Calu3 (cell line): ENCODE data around the gene PLPP3. TPM values are rescaled to one million over a fixed set of nuclear protein-coding genes. Genes with fewer than 3 reads are reported as not detected.

ENCODE experiments used
- BruUV-seq: library from RNA; stranded (reverse); fragments of 400-500 nt; replicated peaks from 2 replicates; lab custom pipeline; 2021; lab: Mats Ljungman, UMichigan
- CTCF ChIA-PET: fragments of 300-600 bp; sonication (Branson Sonifier 250); formaldehyde crosslinking; loops from one replicate; lab custom pipeline; 2022; ENCODE audit warnings: antibody characterized with exemption; lab: Charles Lee
- DNase-seq: peaks from one replicate; pipeline ENCODE4 v3.0.0; 2022
- H3K27ac Mint-ChIP-seq: one replicate; pipeline ENCODE4 v1.8.0; 2022; ENCODE audit warnings: mixed read lengths; ENCODE audit not compliant: unreplicated experiment
- H3K27me3 Mint-ChIP-seq: one replicate; pipeline ENCODE4 v1.8.0; 2022; ENCODE audit warnings: mixed read lengths; ENCODE audit not compliant: unreplicated experiment
- H3K36me3 Mint-ChIP-seq: one replicate; pipeline ENCODE4 v1.8.0; 2022; ENCODE audit warnings: mild to moderate bottlenecking, moderate library complexity, mixed read lengths; ENCODE audit not compliant: insufficient read depth, unreplicated experiment
- H3K4me1 Mint-ChIP-seq: one replicate; pipeline ENCODE4 v1.8.0; 2022; ENCODE audit warnings: mild to moderate bottlenecking, low read depth, mixed read lengths; ENCODE audit not compliant: unreplicated experiment
- H3K4me3 Mint-ChIP-seq: one replicate; pipeline ENCODE4 v1.8.0; 2022; ENCODE audit warnings: mild to moderate bottlenecking, low read depth, moderate library complexity, mixed read lengths; ENCODE audit not compliant: unreplicated experiment
- H3K9me3 Mint-ChIP-seq: one replicate; pipeline ENCODE4 v1.8.0; 2022; ENCODE audit warnings: low read depth, mixed read lengths; ENCODE audit not compliant: unreplicated experiment
- intact Hi-C: fragments of 100-400 bp; cut with micrococcal nuclease; formaldehyde crosslinking; loops from one replicate; pipeline ENCODE4 v1.10.0; 2022; ENCODE audit not compliant: unreplicated experiment
- total RNA-seq: library from RNA; stranded (reverse); gene quantifications from 2 replicates; pipeline ENCODE4 v1.2.3, GENCODE V29; 2022
- TF ChIP-seq, protein P1 (sequence below): fragments of 200-600 bp; IDR thresholded peaks from one replicate; pipeline ENCODE4 v1.8.0; 2022; ENCODE audit warnings: antibody characterized with exemption; ENCODE audit not compliant: unreplicated experiment

Gene PLPP3
- total RNA-seq, 1 experiment from 2014 or later, result 18.9 TPM

- Mint-ChIP-seq H3K27me3 (no peaks in the 10 kb centered on the region), H3K27ac (no peak overlapping the region), H3K36me3 (no peaks in the 10 kb centered on the region), H3K4me3 (no peak overlapping the region), H3K4me1 (peaks cover 9% of the 10 kb centered on the region), H3K9me3 (no peaks in the 10 kb centered on the region)
- BruUV-seq, result no TSS peak
- no peak for DNase-seq
- intact Hi-C loops, result no loop called here
- CTCF ChIA-PET, result no interaction called here
- TF ChIP-seq, protein P1, sequence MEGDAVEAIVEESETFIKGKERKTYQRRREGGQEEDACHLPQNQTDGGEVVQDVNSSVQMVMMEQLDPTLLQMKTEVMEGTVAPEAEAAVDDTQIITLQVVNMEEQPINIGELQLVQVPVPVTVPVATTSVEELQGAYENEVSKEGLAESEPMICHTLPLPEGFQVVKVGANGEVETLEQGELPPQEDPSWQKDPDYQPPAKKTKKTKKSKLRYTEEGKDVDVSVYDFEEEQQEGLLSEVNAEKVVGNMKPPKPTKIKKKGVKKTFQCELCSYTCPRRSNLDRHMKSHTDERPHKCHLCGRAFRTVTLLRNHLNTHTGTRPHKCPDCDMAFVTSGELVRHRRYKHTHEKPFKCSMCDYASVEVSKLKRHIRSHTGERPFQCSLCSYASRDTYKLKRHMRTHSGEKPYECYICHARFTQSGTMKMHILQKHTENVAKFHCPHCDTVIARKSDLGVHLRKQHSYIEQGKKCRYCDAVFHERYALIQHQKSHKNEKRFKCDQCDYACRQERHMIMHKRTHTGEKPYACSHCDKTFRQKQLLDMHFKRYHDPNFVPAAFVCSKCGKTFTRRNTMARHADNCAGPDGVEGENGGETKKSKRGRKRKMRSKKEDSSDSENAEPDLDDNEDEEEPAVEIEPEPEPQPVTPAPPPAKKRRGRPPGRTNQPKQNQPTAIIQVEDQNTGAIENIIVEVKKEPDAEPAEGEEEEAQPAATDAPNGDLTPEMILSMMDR, result no peak
Observed at GRCh38 chr1:56459260-56459659, 120.1 kb downstream of the PLPP3 start.

DNA sequence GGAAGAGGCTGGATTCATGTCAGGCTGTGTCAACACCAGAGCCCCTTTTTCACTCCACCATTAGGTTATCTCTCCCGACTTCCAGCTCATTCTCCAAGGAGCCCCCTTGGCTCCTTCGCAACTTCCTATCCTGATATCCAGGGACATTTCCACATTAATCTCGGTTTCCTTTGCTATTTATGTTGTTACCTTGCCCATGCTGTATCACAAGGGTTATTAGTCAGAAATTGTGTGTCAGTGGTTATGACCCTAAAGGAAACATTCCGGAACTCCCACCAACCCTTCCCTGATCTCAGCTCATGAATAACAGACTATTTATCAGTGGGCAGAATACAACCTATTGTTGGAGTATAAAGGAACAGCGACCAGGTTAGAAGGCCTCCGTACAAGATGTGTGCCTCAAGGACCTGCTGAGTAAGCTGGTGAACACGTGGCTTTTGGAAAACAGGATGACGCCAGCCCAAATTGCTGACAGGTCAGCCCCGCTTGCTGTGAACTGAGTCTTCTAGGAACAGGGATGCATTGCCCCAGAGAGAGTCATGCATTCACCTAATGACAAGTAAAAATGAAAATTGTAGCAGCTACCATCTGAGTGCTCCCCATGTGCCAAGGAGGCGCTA is 121.5 kb downstream of the PLPP3 start:
- intact Hi-C loops, result no loop called here
- no peak overlapping the region for H3K27ac Mint-ChIP-seq
- H3K4me1 Mint-ChIP-seq, result peaks cover 9% of the 10 kb centered on the region
- no peaks in the 10 kb centered on the region for H3K36me3 Mint-ChIP-seq
- no peak overlapping the region for H3K4me3 Mint-ChIP-seq
- no TSS peak for BruUV-seq
- no peak for DNase-seq
- CTCF ChIA-PET, result no interaction called here
- no peaks in the 10 kb centered on the region for H3K27me3 Mint-ChIP-seq
- TF ChIP-seq, protein P1, result no peak
- H3K9me3 Mint-ChIP-seq, result no peaks in the 10 kb centered on the region

DNA sequence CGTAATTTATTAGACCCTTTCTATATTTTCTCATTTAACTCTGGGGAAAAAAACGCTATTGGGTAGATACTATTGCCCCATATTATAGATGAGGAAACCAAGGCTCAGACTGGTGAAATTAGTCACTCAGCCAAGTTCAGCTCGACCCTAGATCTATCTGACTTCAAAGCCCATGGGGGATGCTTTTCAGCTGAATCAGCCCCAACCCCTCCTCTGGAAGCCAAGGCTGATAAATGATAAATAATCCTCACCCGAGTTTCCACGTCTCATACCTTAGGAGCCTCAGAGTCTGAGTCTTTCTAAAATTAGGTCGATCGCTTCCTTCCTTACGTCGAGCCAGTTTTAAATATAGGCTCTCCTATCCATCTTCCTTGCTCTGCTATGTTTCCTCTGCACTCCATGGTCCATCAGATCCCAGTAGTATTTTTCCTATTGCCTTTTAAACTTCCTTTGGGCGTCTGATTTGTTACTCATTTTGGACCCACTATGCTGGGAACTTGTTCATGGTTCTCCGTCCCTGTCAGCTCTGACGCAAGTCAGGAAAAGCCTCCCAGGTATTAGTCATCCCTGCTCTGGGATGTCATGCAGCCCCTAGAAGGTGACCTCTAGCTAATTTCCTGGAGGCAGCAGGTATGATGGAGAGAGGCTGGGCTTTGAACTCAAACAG is 122.8 kb downstream of the PLPP3 start:
- H3K4me1 Mint-ChIP-seq, result peaks cover 14% of the 10 kb centered on the region
- H3K27me3 Mint-ChIP-seq, result no peaks in the 10 kb centered on the region
- intact Hi-C loops, result no loop called here
- peak; percentile 29 for DNase-seq
- H3K4me3 Mint-ChIP-seq, result no peak overlapping the region
- BruUV-seq, result no TSS peak
- CTCF ChIA-PET, result interaction anchor here (0.7 kb wide), 1 partner anchor 115 kb away, joined by 3 read pairs; no protein-coding TSS in a partner anchor
- TF ChIP-seq, protein P1, result no peak
- peak overlapping the region; percentile 30 for H3K27ac Mint-ChIP-seq
- no peaks in the 10 kb centered on the region for H3K9me3 Mint-ChIP-seq
- no peaks in the 10 kb centered on the region for H3K36me3 Mint-ChIP-seq

DNA sequence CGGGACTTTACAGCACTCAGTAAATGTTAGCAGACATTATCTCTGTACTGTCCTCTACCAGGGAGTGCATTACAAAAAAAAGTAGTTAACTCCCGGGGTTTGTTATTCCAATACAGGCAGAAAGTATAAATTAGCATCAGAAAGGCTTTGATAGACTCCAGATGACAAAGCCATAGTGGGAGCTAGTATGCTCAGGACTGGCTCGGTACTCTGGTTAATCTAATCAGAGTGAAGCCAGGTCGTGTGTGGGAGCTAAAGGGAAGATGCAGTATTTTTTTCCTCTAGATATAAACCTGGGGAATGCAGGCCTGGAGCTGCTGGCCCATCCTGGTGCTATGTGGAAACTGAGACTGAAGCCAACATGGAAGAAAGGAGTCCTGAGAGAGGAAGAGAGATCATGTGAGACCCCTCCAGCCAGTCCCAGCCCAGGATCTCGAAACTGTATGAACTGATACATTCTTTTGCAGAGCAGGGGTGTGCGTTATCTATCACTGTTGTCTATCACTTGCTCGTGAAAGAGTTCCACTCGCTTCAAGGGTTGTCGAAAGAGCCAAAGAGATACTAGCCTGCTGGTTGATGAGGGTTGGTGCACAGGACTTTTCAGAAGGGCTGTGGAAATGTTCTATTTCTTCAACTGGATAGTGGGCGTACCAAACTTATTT is 125.8 kb downstream of the PLPP3 start:
- no peak for DNase-seq
- H3K9me3 Mint-ChIP-seq, result no peaks in the 10 kb centered on the region
- intact Hi-C loops, result no loop called here
- no peak overlapping the region for H3K27ac Mint-ChIP-seq
- BruUV-seq, result no TSS peak
- peaks cover 32% of the 10 kb centered on the region for H3K4me1 Mint-ChIP-seq
- H3K36me3 Mint-ChIP-seq, result no peaks in the 10 kb centered on the region
- no peak overlapping the region for H3K4me3 Mint-ChIP-seq
- no peaks in the 10 kb centered on the region for H3K27me3 Mint-ChIP-seq
- CTCF ChIA-PET, result no interaction called here
- TF ChIP-seq, protein P1, result no peak
